Chondrocyte (in vitro differentiated cells): ENCODE data around the gene HLTF. TPM values are rescaled to one million over a fixed set of nuclear protein-coding genes. Genes with fewer than 3 reads are reported as not detected.
A peak's percentile ranks its signal among the peaks of the same experiment; 100 is the strongest.
"Not testable (repeated sequence)": the region's sequence is repeated elsewhere in the genome, so short reads cannot be mapped to it uniquely, and the experiment has no call there.

ENCODE experiments used
- DNase-seq: peaks from one replicate; pipeline ENCODE4 v3.0.0; 2021; ENCODE audit warnings: mixed read lengths, low spot score
- H3K27ac Mint-ChIP-seq: one replicate; pipeline ENCODE4 v1.8.0; 2021; ENCODE audit warnings: mild to moderate bottlenecking, moderate library complexity, mixed read lengths; ENCODE audit not compliant: unreplicated experiment
- H3K27me3 Mint-ChIP-seq: 2 replicates; pipeline ENCODE4 v1.8.0; 2021; ENCODE audit warnings: low read depth, mixed read lengths
- H3K36me3 Mint-ChIP-seq: 2 replicates; pipeline ENCODE4 v1.8.0; 2021; ENCODE audit warnings: low read depth, mixed read lengths
- H3K4me1 Mint-ChIP-seq: 2 replicates; pipeline ENCODE4 v1.8.0; 2021; ENCODE audit warnings: low read depth, mild to moderate bottlenecking, mixed read lengths
- H3K4me3 Mint-ChIP-seq: one replicate; pipeline ENCODE4 v1.8.0; 2021; ENCODE audit warnings: mild to moderate bottlenecking, moderate library complexity, mixed read lengths; ENCODE audit not compliant: unreplicated experiment
- H3K9me3 Mint-ChIP-seq: 2 replicates; pipeline ENCODE4 v1.8.0; 2021; ENCODE audit warnings: low read depth, mixed read lengths
- total RNA-seq: library from RNA; stranded (reverse); gene quantifications from 3 replicates; pipeline ENCODE4 v1.2.1, GENCODE V29; 2021
- TF ChIP-seq, protein P1 (sequence below): fragments of 200-600 bp; sonication (generic); IDR thresholded peaks from 2 replicates; pipeline ENCODE4 v1.5.0; 2021; ENCODE audit warnings: antibody characterized with exemption, mild to moderate bottlenecking, moderate library complexity

Gene HLTF
- total RNA-seq, 1 donor from 2014 or later, result 30.9 TPM

DNA sequence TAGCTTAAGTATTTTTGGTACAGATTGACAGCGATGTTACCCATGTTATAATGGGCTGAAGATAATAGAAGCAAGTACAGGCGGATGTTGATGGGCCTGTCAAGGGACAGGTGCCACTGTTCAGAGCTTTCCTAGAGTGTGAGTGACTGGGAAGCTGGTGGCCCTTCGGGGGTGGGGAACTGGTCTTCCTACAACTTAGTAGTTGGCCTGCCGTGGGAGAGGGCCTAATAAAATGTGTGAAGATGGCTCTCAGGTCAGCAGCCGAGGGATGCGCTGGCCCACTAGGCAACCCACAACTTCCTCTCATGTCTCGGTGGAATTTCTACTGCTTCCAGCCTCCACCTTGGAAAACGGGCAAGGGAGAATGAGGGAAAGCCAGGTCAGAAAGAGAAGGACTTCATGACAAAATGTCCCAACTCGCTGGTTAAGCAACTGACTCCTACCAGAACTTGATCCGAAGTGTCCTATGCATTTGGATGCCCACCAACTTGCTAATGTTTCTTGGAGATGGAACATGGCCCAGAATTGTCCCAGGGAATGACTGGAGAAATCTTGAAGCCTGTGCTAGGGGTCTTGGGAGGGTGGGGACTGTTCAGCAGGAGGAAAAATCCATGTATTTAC is 93.6 kb downstream of the HLTF start:
- peaks cover 17% of the 10 kb centered on the region for H3K4me1 Mint-ChIP-seq

DNA sequence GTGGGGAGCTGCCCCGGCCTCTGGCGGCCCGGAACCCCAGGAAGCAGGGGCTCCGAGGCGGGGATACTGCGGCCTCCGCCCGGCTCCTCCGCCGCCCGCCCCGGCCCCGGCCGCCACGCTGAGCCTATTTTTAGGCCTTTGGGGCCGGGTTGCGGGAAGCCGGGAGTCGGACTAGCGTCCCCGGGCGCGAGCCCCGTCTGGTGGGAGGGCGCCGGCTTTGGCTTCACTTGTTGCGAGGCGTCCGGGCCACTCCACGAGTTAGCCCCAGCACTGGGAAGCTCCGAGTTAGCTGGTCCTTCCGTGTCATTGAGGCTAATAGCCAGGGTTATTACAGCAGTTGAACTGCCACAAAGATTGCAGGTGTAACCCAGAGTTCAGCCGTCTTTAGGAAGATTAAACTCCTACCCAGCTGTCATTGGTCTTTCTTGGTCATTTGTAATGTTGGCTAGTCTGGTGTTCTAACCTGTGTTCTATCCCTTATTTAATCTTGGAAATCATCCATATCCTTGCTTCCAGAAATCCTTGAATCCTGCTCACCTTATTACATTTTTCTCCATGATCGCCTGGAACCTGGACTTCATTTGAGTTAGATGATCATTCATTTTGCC is 94.2 kb downstream of the HLTF start:
- H3K27ac Mint-ChIP-seq, result peak overlapping the region; percentile 8
- H3K36me3 Mint-ChIP-seq, result peaks cover 15% of the 10 kb centered on the region
- H3K4me1 Mint-ChIP-seq, result peaks cover 17% of the 10 kb centered on the region
- peak overlapping the region; percentile 75 for H3K4me3 Mint-ChIP-seq
- no peak for DNase-seq
- no peaks in the 10 kb centered on the region for H3K9me3 Mint-ChIP-seq
- TF ChIP-seq, protein P1, sequence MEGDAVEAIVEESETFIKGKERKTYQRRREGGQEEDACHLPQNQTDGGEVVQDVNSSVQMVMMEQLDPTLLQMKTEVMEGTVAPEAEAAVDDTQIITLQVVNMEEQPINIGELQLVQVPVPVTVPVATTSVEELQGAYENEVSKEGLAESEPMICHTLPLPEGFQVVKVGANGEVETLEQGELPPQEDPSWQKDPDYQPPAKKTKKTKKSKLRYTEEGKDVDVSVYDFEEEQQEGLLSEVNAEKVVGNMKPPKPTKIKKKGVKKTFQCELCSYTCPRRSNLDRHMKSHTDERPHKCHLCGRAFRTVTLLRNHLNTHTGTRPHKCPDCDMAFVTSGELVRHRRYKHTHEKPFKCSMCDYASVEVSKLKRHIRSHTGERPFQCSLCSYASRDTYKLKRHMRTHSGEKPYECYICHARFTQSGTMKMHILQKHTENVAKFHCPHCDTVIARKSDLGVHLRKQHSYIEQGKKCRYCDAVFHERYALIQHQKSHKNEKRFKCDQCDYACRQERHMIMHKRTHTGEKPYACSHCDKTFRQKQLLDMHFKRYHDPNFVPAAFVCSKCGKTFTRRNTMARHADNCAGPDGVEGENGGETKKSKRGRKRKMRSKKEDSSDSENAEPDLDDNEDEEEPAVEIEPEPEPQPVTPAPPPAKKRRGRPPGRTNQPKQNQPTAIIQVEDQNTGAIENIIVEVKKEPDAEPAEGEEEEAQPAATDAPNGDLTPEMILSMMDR, result no peak
- no peaks in the 10 kb centered on the region for H3K27me3 Mint-ChIP-seq

More for the DNA sequence above, 93.6 kb downstream of the HLTF start:
- peak overlapping the region; percentile 75 for H3K4me3 Mint-ChIP-seq
- H3K27me3 Mint-ChIP-seq, result no peaks in the 10 kb centered on the region
- TF ChIP-seq, protein P1, result no peak
- H3K27ac Mint-ChIP-seq, result no peak overlapping the region
- peaks cover 15% of the 10 kb centered on the region for H3K36me3 Mint-ChIP-seq
- H3K9me3 Mint-ChIP-seq, result no peaks in the 10 kb centered on the region
- DNase-seq, result no peak

DNA sequence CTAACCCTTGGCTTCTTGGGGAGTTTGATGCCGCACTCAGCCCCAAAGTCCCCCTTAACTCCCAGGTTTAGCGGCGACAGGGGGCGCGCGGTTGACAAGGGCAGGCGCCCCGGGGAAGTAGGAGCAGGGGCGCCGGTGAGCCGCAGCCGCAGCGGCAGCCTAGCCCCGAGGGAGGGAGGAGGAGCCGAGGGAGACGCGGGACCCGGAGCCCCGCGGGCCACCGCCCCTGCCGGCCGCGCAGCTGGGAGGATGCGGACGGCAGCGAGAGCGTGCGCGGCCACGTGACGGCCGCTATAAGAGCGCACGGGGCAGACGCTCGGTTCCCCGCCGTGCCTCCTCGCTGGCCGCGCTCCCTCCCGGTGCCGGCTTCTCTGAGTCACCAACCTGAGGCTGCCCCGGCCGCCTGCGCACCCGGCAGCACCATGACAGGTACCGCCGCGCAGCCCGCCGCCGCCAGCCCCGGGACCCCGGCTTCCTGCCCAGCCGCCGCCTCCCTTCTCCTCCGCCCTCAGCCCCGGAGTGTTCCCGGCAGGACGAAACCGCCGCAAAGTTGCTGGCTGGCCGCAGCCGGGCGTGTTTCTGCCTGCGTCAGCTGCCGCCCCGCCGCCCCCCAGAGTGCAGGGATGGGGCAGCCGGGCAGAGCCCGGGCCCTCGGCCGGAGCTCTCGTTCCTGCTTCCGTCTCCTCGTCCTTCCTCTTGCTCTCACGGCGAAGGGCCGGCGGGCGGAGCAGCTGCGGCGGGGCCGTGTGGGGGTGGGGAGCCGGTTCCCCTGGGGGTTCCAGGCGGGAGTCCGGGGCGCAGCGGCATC is 94.9 kb downstream of the HLTF start, which contains the start of gene GYG1:
Gene GYG1 (plus strand): TSS at position 322 of the 808 bp plus-strand sequence. CDS start 101 bp downstream, at position 423.
- peak; percentile 94 for DNase-seq
- TF ChIP-seq, protein P1, result peak; percentile 65
- H3K9me3 Mint-ChIP-seq, result no peaks in the 10 kb centered on the region
- H3K4me3 Mint-ChIP-seq, result peak within 1 kb of the TSS; percentile 75
- H3K4me1 Mint-ChIP-seq, result peaks cover 17% of the 10 kb centered on the region
- H3K36me3 Mint-ChIP-seq, result peaks cover 12% of the 10 kb centered on the region
- no peaks in the 10 kb centered on the region for H3K27me3 Mint-ChIP-seq
- peak within 1 kb of the TSS; percentile 74 for H3K27ac Mint-ChIP-seq

DNA sequence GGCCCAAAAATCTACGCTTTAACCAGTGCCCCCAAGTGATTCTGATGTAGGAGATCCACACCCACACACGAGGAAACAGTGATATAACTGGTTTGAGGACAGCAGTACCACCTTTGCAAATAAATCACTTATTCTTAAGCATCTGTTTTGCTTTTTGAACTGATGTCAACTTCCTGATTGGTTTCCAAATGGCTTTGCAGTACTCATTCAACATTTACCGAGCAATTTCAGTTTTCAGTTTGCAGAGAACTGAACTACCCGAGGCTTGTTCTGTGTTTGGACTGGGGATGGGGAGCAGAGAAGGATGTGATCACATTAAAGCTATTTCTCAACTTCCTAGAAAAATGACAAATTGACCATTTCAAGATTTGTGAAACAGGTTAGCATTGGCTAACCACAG is 96.1 kb downstream of the HLTF start:
- H3K27ac Mint-ChIP-seq, result no peak overlapping the region
- H3K36me3 Mint-ChIP-seq, result peaks cover 2% of the 10 kb centered on the region
- no peaks in the 10 kb centered on the region for H3K9me3 Mint-ChIP-seq
- no peak for DNase-seq
- TF ChIP-seq, protein P1, result no peak
- peak overlapping the region; percentile 75 for H3K4me3 Mint-ChIP-seq
- peaks cover 2% of the 10 kb centered on the region for H3K27me3 Mint-ChIP-seq
- peaks cover 17% of the 10 kb centered on the region for H3K4me1 Mint-ChIP-seq

DNA sequence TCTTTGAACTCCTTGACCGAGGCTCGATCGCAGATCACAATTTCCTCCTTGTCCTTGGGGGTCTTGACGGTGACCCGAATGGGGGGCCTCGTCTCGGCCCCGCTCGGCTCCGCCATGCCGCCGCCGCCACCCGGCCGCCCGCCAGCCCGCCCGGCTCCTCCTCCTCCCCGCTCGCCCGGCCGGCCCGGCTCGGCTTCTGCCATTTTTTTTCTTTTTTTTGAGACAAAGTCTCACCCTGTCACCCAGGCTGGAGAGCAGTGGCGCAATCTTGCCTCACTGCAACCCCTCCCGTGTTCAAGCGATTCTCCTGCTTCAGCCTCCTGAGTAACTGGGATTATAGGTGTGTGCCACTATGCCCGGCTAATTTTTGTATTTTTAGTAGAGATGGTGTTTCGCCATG is 98.8 kb downstream of the HLTF start:
- not testable (repeated sequence) for H3K27me3 Mint-ChIP-seq, H3K27ac Mint-ChIP-seq, H3K9me3 Mint-ChIP-seq, H3K4me1 Mint-ChIP-seq, DNase-seq, H3K36me3 Mint-ChIP-seq, H3K4me3 Mint-ChIP-seq
